Smooth muscle cell (in vitro differentiated cells): ENCODE measurements around the gene TAF6. TPM values are rescaled to one million over a fixed set of nuclear protein-coding genes. Genes with fewer than 3 reads are reported as not detected.
A peak's percentile ranks its signal among the peaks of the same experiment; 100 is the strongest.

ENCODE experiments used
- DNase-seq: peaks from one replicate; lab custom pipeline; 2025; ENCODE audit not compliant: unreplicated experiment; lab: John Stamatoyannopoulos, UW
- H2AFZ ChIP-seq: fragments of 200-600 bp; sonication (generic); 2 replicates; pipeline ENCODE4 v1.6.0; 2016; ENCODE audit warnings: antibody characterized with exemption, low read depth, mild to moderate bottlenecking
- H3F3A ChIP-seq: fragments of 200-600 bp; sonication (generic); 2 replicates; pipeline ENCODE4 v1.6.0; 2017; ENCODE audit warnings: antibody characterized with exemption, low read depth
- H3K27ac ChIP-seq: fragments of 200-600 bp; sonication (generic); 2 replicates; pipeline ENCODE4 v1.5.1; 2016; ENCODE audit warnings: low read depth, mild to moderate bottlenecking
- H3K27me3 ChIP-seq: fragments of 200-600 bp; sonication (generic); 2 replicates; pipeline ENCODE4 v1.6.1; 2016; ENCODE audit warnings: low read depth, mild to moderate bottlenecking
- H3K36me3 ChIP-seq: fragments of 200-600 bp; sonication (generic); 2 replicates; pipeline ENCODE4 v1.5.1; 2016; ENCODE audit warnings: low read depth
- H3K4me1 ChIP-seq: fragments of 200-600 bp; sonication (generic); 2 replicates; pipeline ENCODE4 v1.5.1; 2016; ENCODE audit warnings: low read depth
- H3K4me2 ChIP-seq: fragments of 200-600 bp; sonication (generic); 2 replicates; pipeline ENCODE4 v1.6.0; 2016; ENCODE audit warnings: mild to moderate bottlenecking
- H3K4me3 ChIP-seq: fragments of 200-600 bp; sonication (generic); 2 replicates; pipeline ENCODE4 v1.5.1; 2016; ENCODE audit warnings: mild to moderate bottlenecking
- H3K79me2 ChIP-seq: fragments of 200-600 bp; sonication (generic); 2 replicates; pipeline ENCODE4 v1.6.0; 2016; ENCODE audit warnings: low read depth, mild to moderate bottlenecking
- H3K9ac ChIP-seq: fragments of 200-600 bp; sonication (generic); 2 replicates; pipeline ENCODE4 v1.6.0; 2016; ENCODE audit warnings: low read depth
- H3K9me3 ChIP-seq: fragments of 200-600 bp; sonication (generic); replicated peaks from 2 replicates; pipeline ENCODE4 v1.5.1; 2016; ENCODE audit warnings: low read depth
- H4K20me1 ChIP-seq: fragments of 200-600 bp; sonication (generic); 2 replicates; pipeline ENCODE4 v1.6.0; 2016; ENCODE audit warnings: low read depth
- CTCF ChIP-seq: fragments of 200-600 bp; sonication (generic); IDR thresholded peaks from 2 replicates; pipeline ENCODE4 v1.5.1; 2017; ENCODE audit warnings: borderline replicate concordance, mild to moderate bottlenecking, antibody characterized with exemption; ENCODE audit not compliant: insufficient read depth, poor library complexity, severe bottlenecking
- WGBS: methylation state at CpG from one replicate; pipeline ENCODE4 v1.1.7; 2016; ENCODE audit warnings: low lambda C conversion rate; 5-methylcytosine and 5-hydroxymethylcytosine counted together
- polyA plus RNA-seq: library from polyadenylated mRNA; unstranded; fragments of >200 nt; fragmentation: Nextera tagmentation; extraction: Ambion mirVana; gene quantifications from 2 replicates; pipeline ENCODE4 v1.2.1, GENCODE V29; 2016
- total RNA-seq: library from RNA; depleted of rRNA; stranded (reverse); fragments of >200 nt; gene quantifications from 2 replicates; pipeline ENCODE4 v1.2.3, GENCODE V29; 2014

TAF6 gene
- total and polyA plus RNA-seq, 2 experiments from 2014 or later, result 26.6 to 78.0 TPM

- Histone ChIP-seq H4K20me1 (peaks cover 5% of the 10 kb centered on the region), H3K36me3 (no peaks in the 10 kb centered on the region), H2AFZ (no peak overlapping the region), H3F3A (peaks cover 5% of the 10 kb centered on the region), H3K79me2 (no peaks in the 10 kb centered on the region), H3K27ac (no peak overlapping the region), H3K4me2 (no peak overlapping the region), H3K27me3 (no peaks in the 10 kb centered on the region), H3K9ac (no peak overlapping the region), H3K4me3 (no peak overlapping the region), H3K4me1 (no peaks in the 10 kb centered on the region), H3K9me3 (no peaks in the 10 kb centered on the region)
- DNase-seq, result no peak
- WGBS, result 96% methylated on average over 4 of the region's 4 CpGs
- no peak for TF ChIP-seq CTCF
These were observed 13.6 kb downstream of the TAF6 start for GRCh38 chr7:100105534-100105933.

- H2AFZ ChIP-seq, result no peak overlapping the region
- H3K27ac ChIP-seq, result peak overlapping the region; percentile 99
- no peaks in the 10 kb centered on the region for H3K9me3 ChIP-seq
- H3K4me3 ChIP-seq, result no peak overlapping the region
- WGBS, result 85% methylated on average over 17 of the region's 17 CpGs
- H3K9ac ChIP-seq, result no peak overlapping the region
- H3K27me3 ChIP-seq, result no peaks in the 10 kb centered on the region
- peaks cover 9% of the 10 kb centered on the region for H3K36me3 ChIP-seq
- peaks cover 15% of the 10 kb centered on the region for H3K4me1 ChIP-seq
- no peak overlapping the region for H3K4me2 ChIP-seq
- peaks cover 14% of the 10 kb centered on the region for H4K20me1 ChIP-seq
- TF ChIP-seq CTCF, result no peak
- no peak for DNase-seq
- peaks cover 21% of the 10 kb centered on the region for H3K79me2 ChIP-seq
- peaks cover 11% of the 10 kb centered on the region for H3F3A ChIP-seq
These were observed 16.0 kb downstream of the TAF6 start for GRCh38 chr7:100102950-100103840.

- WGBS, result under 1% methylated on average over 73 of the region's 80 CpGs
These were observed 17.9 kb downstream of the TAF6 start, which contains the start of the genes AP4M1 and MCM7 for GRCh38 chr7:100101016-100101862. Gene AP4M1 (plus strand): TSS chr7:100101643. CDS start chr7:100101715, 72 bp downstream. Gene MCM7 (minus strand): TSS chr7:100101397. CDS start chr7:100101294, 103 bp downstream.

More at GRCh38 chr7:100101016-100101862, 17.9 kb downstream of the TAF6 start, which contains the start of the genes AP4M1 and MCM7:
- Histone ChIP-seq H3K9me3 (no peaks in the 10 kb centered on the region), H3F3A (peaks cover 11% of the 10 kb centered on the region), H3K4me3 (peak within 1 kb of the TSS; percentile 93), H2AFZ (peak within 1 kb of the TSS; percentile 54), H3K27ac (peak within 1 kb of the TSS; percentile 99), H3K9ac (peak within 1 kb of the TSS; percentile 97), H4K20me1 (peaks cover 14% of the 10 kb centered on the region), H3K27me3 (no peaks in the 10 kb centered on the region), H3K79me2 (peaks cover 25% of the 10 kb centered on the region), H3K4me1 (peaks cover 15% of the 10 kb centered on the region), H3K36me3 (peaks cover 19% of the 10 kb centered on the region), H3K4me2 (peak within 1 kb of the TSS; percentile 100)
- DNase-seq, result peak; percentile 88
- TF ChIP-seq CTCF, result no peak
